Body of pancreas (tissue), 4 donors: Measurements from ENCODE around the gene RNF34. TPM values are rescaled to one million over a fixed set of nuclear protein-coding genes. Genes with fewer than 3 reads are reported as not detected.

Experiments
- ATAC-seq: fragments of 150-250 bp; one replicate; pipeline ENCODE4 v1.9.1; 2016
- DNase-seq, 4 donors: peaks; one replicate each; pipeline ENCODE4 v3.0.0-alpha.2; 2019
- H3K27ac ChIP-seq, 4 donors: fragments of 200-600 bp; sonication (generic); 1 replicate in 3 of 4; 2 replicates in 1 of 4; pipeline versions ENCODE4 v1.5.1 to v1.6.1; 2016 to 2019; ENCODE audit warnings: mild to moderate bottlenecking in 1 of 4, mixed read lengths in 1 of 4, moderate library complexity in 1 of 4
- H3K27me3 ChIP-seq, 2 donors: fragments of 200-600 bp; sonication (generic); one replicate each; pipeline ENCODE4 v1.6.0; 2016; ENCODE audit warnings: mild to moderate bottlenecking in 1 of 2
- H3K36me3 ChIP-seq, 2 donors: fragments of 200-600 bp; sonication (generic); replicated peaks in 1 of 2; 2 replicates each; pipeline ENCODE4 v1.5.1; 2016; ENCODE audit warnings: low read depth in 2 of 2; ENCODE audit not compliant: insufficient read depth in 1 of 2
- H3K4me1 ChIP-seq: fragments of 200-600 bp; sonication (generic); one replicate; pipeline ENCODE4 v1.6.0; 2016
- H3K4me3 ChIP-seq, 2 donors: fragments of 200-600 bp; sonication (generic); 1 replicate in 1 of 2; 2 replicates in 1 of 2; pipeline ENCODE4 v1.5.1; 2016 to 2019
- H3K9me3 ChIP-seq, 3 donors: fragments of 200-600 bp; sonication (generic); 1 replicate in 2 of 3; 2 replicates in 1 of 3; pipeline ENCODE4 v1.5.1; 2016
- POLR2A ChIP-seq, 3 donors: fragments of 450-650 bp; IDR thresholded peaks; one replicate each; pipeline ENCODE4 v1.6.1; 2016; ENCODE audit warnings: antibody characterized with exemption in 3 of 3, mild to moderate bottlenecking in 2 of 3
- WGBS, 2 donors: methylation state at CpG; one replicate each; pipeline ENCODE4 v1.1.5; 2017; 5-methylcytosine and 5-hydroxymethylcytosine counted together
- intact Hi-C: fragments of 100-400 bp; cut with DNase I; formaldehyde crosslinking; loops from one replicate; pipeline ENCODE4 v1.15.1; 2023
- total RNA-seq, 2 donors: library from RNA; depleted of rRNA; stranded (reverse); fragments of >200 nt; gene quantifications; one replicate each; pipeline ENCODE4 v1.1.0, GENCODE V29; 2016
- TF ChIP-seq, protein P1 (sequence below), 7 experiments: fragments of 450-650 bp in 4 of 7; fragments of 200-600 bp in 3 of 7; sonication (generic) in 3 of 7; IDR thresholded peaks; one replicate each; pipeline ENCODE4 v1.5.1; 2016 to 2019; ENCODE audit warnings: antibody characterized with exemption in 7 of 7

RNF34 gene
- total RNA-seq, 2 donors from 2014 or later: 25.9 to 35.3 TPM

DNA sequence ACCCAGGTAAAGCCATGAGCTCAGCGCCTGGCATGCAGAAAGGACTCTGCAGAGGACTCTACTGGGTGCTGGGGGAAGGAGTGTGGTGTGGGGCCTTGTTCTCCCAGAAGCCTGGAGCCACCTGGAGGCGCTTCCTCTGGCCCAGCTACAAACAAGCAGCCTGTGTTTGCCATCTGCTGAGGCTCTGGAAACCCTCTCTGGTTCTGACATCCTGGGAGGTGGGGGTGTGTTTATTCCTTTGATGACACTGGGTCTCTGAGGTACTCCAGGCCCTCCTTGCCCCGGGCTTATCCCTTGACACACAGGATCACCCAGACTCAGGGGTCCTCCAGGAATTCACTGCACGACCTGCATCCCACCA is 44.9 kb downstream of the RNF34 start:
- Histone ChIP-seq H3K4me3 (no peak overlapping the region), H3K27ac (no peak overlapping the region), H3K9me3 (no peaks in the 10 kb centered on the region), H3K27me3 (no peaks in the 10 kb centered on the region), H3K4me1 (no peaks in the 10 kb centered on the region), H3K36me3 (peaks cover 0 to 14% of the 10 kb centered on the region in 2 donors)
- DNase-seq (no peak), ATAC-seq (no peak)
- intact Hi-C loops: loop anchor here (10.0 kb wide), 1 partner anchor 100 kb away; no protein-coding TSS in a partner anchor
- no peak for TF ChIP-seq POLR2A (IDR thresholded peaks at IDR 0.05)
- TF ChIP-seq, protein P1, sequence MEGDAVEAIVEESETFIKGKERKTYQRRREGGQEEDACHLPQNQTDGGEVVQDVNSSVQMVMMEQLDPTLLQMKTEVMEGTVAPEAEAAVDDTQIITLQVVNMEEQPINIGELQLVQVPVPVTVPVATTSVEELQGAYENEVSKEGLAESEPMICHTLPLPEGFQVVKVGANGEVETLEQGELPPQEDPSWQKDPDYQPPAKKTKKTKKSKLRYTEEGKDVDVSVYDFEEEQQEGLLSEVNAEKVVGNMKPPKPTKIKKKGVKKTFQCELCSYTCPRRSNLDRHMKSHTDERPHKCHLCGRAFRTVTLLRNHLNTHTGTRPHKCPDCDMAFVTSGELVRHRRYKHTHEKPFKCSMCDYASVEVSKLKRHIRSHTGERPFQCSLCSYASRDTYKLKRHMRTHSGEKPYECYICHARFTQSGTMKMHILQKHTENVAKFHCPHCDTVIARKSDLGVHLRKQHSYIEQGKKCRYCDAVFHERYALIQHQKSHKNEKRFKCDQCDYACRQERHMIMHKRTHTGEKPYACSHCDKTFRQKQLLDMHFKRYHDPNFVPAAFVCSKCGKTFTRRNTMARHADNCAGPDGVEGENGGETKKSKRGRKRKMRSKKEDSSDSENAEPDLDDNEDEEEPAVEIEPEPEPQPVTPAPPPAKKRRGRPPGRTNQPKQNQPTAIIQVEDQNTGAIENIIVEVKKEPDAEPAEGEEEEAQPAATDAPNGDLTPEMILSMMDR (IDR thresholded peaks at IDR 0.05): no peak
- 81 to 87% methylated on average over 2 to 4 of the region's 4 CpGs for WGBS, 2 donors

DNA sequence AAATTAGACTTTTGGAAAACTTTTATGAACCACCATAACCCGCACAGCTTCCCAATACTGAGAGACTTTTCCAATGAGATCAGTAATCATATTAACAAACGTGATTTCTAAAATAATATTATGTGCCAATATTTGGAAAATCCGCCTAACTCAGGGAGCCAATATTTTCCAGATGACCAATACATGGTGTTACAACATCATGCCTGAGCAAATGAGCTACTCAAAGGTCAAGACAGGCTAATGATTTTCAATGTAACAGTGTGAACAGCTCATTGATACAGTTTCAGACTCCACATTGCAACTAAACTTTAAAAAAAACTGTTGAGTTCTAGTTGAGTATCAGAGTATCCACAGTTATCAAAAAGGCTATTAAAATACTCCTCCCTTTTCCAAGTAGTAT is 46.8 kb downstream of the RNF34 start:
- Histone ChIP-seq H3K4me3 (no peak overlapping the region), H3K36me3 (peaks cover 0 to 7% of the 10 kb centered on the region in 2 donors), H3K27ac (no peak overlapping the region), H3K4me1 (no peaks in the 10 kb centered on the region), H3K27me3 (no peaks in the 10 kb centered on the region), H3K9me3 (no peaks in the 10 kb centered on the region)
- ATAC-seq (no peak), DNase-seq (no peak)
- intact Hi-C loops: loop anchor here (10.0 kb wide), 1 partner anchor 102 kb away; no protein-coding TSS in a partner anchor
- TF ChIP-seq, protein P1 (IDR thresholded peaks at IDR 0.05): no peak
- TF ChIP-seq POLR2A (IDR thresholded peaks at IDR 0.05): no peak
- WGBS, 2 donors: 75 to 89% methylated on average over 3 of the region's 3 CpGs

DNA sequence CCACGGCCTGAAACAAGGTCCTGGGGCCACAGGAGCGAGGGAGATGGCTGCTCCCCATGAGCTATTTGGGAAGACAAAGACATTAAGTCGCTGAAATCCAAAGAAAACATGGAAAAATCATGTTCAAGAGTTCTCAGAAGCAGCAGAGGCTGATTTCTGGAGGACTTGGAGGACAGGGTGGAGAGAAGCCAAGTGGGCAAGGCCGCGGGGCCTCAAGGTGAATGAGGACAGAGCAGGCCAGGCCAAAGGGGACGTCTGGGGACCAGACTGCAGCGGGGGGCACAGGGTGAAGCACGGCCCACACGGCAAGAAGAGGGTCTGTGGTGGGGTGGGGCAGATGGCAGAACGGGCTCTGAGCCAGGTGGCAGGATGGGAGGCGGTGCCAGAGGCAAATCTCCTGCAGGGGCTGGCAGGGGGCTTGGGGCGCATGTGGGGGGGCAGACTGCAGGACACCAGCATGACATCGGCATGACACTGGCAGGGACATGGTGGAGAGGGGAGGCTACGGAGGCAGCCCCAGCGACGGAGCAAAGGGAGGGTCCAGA is 48.9 kb downstream of the RNF34 start:
- WGBS, 2 donors: 81 to 86% methylated on average over 15 to 16 of the region's 16 CpGs
- TF ChIP-seq, protein P1 (IDR thresholded peaks at IDR 0.05): no peak
- no peak for TF ChIP-seq POLR2A (IDR thresholded peaks at IDR 0.05)
- DNase-seq (no peak), ATAC-seq (no peak)
- intact Hi-C loops: loop anchor here (10.0 kb wide), 1 partner anchor 104 kb away; no protein-coding TSS in a partner anchor
- Histone ChIP-seq H3K4me1 (no peaks in the 10 kb centered on the region), H3K9me3 (no peaks in the 10 kb centered on the region), H3K27me3 (no peaks in the 10 kb centered on the region), H3K36me3 (no peaks in the 10 kb centered on the region), H3K4me3 (no peak overlapping the region), H3K27ac (no peak overlapping the region)

DNA sequence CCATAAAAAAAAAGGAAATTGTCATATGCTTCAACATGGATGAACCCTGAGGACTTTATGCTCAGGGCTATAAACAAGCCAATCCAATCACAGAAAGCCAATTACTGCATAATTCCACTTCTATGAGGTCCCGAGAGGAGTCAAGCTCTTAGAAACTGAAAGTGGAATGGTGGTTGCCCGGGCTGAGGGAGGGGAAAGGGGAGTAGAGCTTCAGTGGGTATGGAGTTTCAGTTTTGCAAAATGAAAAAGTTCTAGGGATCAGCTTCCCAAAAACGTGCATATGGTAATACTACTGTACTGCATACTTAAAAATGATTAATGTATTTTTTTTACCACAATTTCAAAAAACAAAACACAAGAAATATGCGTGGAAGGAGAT is 52.0 kb downstream of the RNF34 start:
- Histone ChIP-seq H3K4me3 (no peak overlapping the region), H3K27ac (peak overlapping the region in 1 of 4 donors; percentile 43), H3K36me3 (no peaks in the 10 kb centered on the region), H3K4me1 (no peaks in the 10 kb centered on the region), H3K9me3 (no peaks in the 10 kb centered on the region), H3K27me3 (no peaks in the 10 kb centered on the region)
- ATAC-seq: no peak
- TF ChIP-seq, protein P1 (IDR thresholded peaks at IDR 0.05): no peak
- TF ChIP-seq POLR2A (IDR thresholded peaks at IDR 0.05): no peak
- 48 to 64% methylated on average over 4 of the region's 4 CpGs for WGBS, 2 donors
- intact Hi-C loops: no loop called here
- no peak for DNase-seq

DNA sequence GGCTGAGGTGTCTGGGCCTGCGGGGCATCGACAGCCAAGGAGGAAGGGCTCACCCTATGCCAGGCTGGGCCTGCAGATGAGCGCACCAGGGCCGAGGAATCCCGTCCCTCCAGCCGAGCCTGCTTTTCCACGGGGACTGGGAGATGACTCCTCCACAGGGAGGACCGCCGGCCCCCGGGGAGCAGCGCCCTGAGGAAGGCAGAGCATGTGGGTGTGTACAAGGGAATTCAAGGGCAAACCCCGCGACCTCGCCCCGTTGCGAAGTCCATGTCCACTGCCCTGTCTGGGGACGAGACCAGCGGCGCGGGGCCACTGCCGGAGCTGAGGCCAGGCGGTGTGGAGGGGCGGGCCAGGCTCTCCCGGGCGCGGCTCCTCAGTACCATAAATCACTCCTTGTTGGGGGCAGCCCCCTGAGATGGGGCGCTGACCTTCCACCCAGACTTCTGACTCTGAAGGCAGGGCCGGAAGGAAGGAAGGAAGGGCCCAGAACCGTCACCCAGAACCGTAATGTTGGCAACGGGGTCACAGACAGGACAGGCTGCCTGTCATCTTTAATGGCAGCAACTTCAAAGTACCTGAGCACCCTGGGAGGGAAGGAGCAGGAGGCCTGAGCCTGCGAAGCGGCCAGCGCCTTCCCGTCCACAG is 52.5 kb downstream of the RNF34 start:
- ATAC-seq: no peak
- H3K27me3 ChIP-seq: no peaks in the 10 kb centered on the region
- peak overlapping the region in 1 of 4 donors; percentile 43 for H3K27ac ChIP-seq
- no peak for DNase-seq
- no peak for TF ChIP-seq POLR2A (IDR thresholded peaks at IDR 0.05)
- TF ChIP-seq, protein P1 (IDR thresholded peaks at IDR 0.05): no peak
- no peaks in the 10 kb centered on the region for H3K9me3 ChIP-seq
- no peaks in the 10 kb centered on the region for H3K36me3 ChIP-seq
- WGBS, 2 donors: 71 to 84% methylated on average over 8 to 28 of the region's 35 CpGs
- no peak overlapping the region for H3K4me3 ChIP-seq
- no peaks in the 10 kb centered on the region for H3K4me1 ChIP-seq
- intact Hi-C loops: no loop called here
